Measurements from ENCODE around the gene TTC7B. TPM values are rescaled to one million over a fixed set of nuclear protein-coding genes. Genes with fewer than 3 reads are reported as not detected.
"Not testable (repeated sequence)": the region's sequence is repeated elsewhere in the genome, so short reads cannot be mapped to it uniquely, and the experiment has no call there.

Gene TTC7B
- 24.2 and 38.3 TPM in 2 replicates for total RNA-seq (2014; rRNA removed; shearing (Covaris generic))

- no peaks in the 10 kb centered on the region for H3K9me3 ChIP-seq (replicated peaks)
- peak within 1 kb of the TSS; percentile 53 for H3K4me3 ChIP-seq
- no peaks in the 10 kb centered on the region for H3K27me3 ChIP-seq (replicated peaks)
- DNase-seq (ENCODE audit: low read depth in 1 of 2, low spot score in 2 of 2) = no peak
- no peaks in the 10 kb centered on the region for H3K36me3 ChIP-seq
- H3K4me1 ChIP-seq (replicated peaks) = peaks cover 6% of the 10 kb centered on the region
- H3K27ac ChIP-seq = no peak within 1 kb of the TSS
These were observed at the start of gene TTC7B for GRCh38 chr14:90815822-90816662. Gene TTC7B (minus strand): TSS chr14:90816430. CDS start chr14:90816295, 135 bp downstream.

GRCh38 chr14:90864741-90865140, 48.5 kb upstream of the TTC7B start:
- Histone ChIP-seq H3K27ac (no peak overlapping the region), H3K4me3 (no peak overlapping the region)

GRCh38 chr14:90858511-90858910, 42.3 kb upstream of the TTC7B start:
- no peaks in the 10 kb centered on the region for H3K4me1 ChIP-seq (replicated peaks)
- H3K4me3 ChIP-seq = no peak overlapping the region
- H3K27ac ChIP-seq = no peak overlapping the region
- no peaks in the 10 kb centered on the region for H3K9me3 ChIP-seq (replicated peaks)
- no peaks in the 10 kb centered on the region for H3K27me3 ChIP-seq (replicated peaks)
- H3K36me3 ChIP-seq = no peaks in the 10 kb centered on the region
- no peak for DNase-seq (ENCODE audit: low read depth in 1 of 2, low spot score in 2 of 2)

More at GRCh38 chr14:90864741-90865140, 48.5 kb upstream of the TTC7B start:
- no peak for DNase-seq (ENCODE audit: low read depth in 1 of 2, low spot score in 2 of 2)
- no peaks in the 10 kb centered on the region for H3K36me3 ChIP-seq
- no peaks in the 10 kb centered on the region for H3K4me1 ChIP-seq (replicated peaks)
- no peaks in the 10 kb centered on the region for H3K9me3 ChIP-seq (replicated peaks)
- H3K27me3 ChIP-seq (replicated peaks) = no peaks in the 10 kb centered on the region

- Histone ChIP-seq H3K27ac (no peak overlapping the region), H3K27me3 (replicated peaks) (no peaks in the 10 kb centered on the region), H3K4me3 (no peak overlapping the region), H3K36me3 (no peaks in the 10 kb centered on the region), H3K9me3 (replicated peaks) (no peaks in the 10 kb centered on the region), H3K4me1 (replicated peaks) (no peaks in the 10 kb centered on the region)
- no peak for DNase-seq (ENCODE audit: low read depth in 1 of 2, low spot score in 2 of 2)
These were observed 41.6 kb upstream of the TTC7B start for GRCh38 chr14:90857866-90858265.

GRCh38 chr14:90856115-90856514, 39.9 kb upstream of the TTC7B start:
- H3K27me3 ChIP-seq (replicated peaks); H3K4me3 ChIP-seq; H3K36me3 ChIP-seq; H3K27ac ChIP-seq; H3K9me3 ChIP-seq (replicated peaks); H3K4me1 ChIP-seq (replicated peaks); DNase-seq (ENCODE audit: low read depth in 1 of 2, low spot score in 2 of 2): not testable (repeated sequence)

- H3K9me3 ChIP-seq (replicated peaks) = no peaks in the 10 kb centered on the region
- H3K27ac ChIP-seq = no peak overlapping the region
- peaks cover 4% of the 10 kb centered on the region for H3K4me1 ChIP-seq (replicated peaks)
- H3K4me3 ChIP-seq = no peak overlapping the region
- no peak for DNase-seq (ENCODE audit: low read depth in 1 of 2, low spot score in 2 of 2)
- no peaks in the 10 kb centered on the region for H3K27me3 ChIP-seq (replicated peaks)
- no peaks in the 10 kb centered on the region for H3K36me3 ChIP-seq
These were observed 36.9 kb upstream of the TTC7B start for GRCh38 chr14:90853116-90853515.

- Histone ChIP-seq H3K4me1 (replicated peaks) (peaks cover 4% of the 10 kb centered on the region), H3K36me3 (no peaks in the 10 kb centered on the region), H3K9me3 (replicated peaks) (no peaks in the 10 kb centered on the region), H3K27me3 (replicated peaks) (no peaks in the 10 kb centered on the region), H3K27ac (no peak overlapping the region), H3K4me3 (no peak overlapping the region)
- DNase-seq (ENCODE audit: low read depth in 1 of 2, low spot score in 2 of 2) = no peak
These were observed 35.3 kb upstream of the TTC7B start for GRCh38 chr14:90851327-90852036.

- H3K36me3 ChIP-seq = no peaks in the 10 kb centered on the region
- peak in 1 of 2 experiments; percentile 12 for DNase-seq (ENCODE audit: low read depth in 1 of 2, low spot score in 2 of 2)
- no peaks in the 10 kb centered on the region for H3K9me3 ChIP-seq (replicated peaks)
- no peaks in the 10 kb centered on the region for H3K27me3 ChIP-seq (replicated peaks)
- H3K4me3 ChIP-seq = no peak overlapping the region
- peaks cover 4% of the 10 kb centered on the region for H3K4me1 ChIP-seq (replicated peaks)
- H3K27ac ChIP-seq = 0 out of 2 replicates have a peak overlapping the region, but pooled peaks have one; percentile 43
These were observed 34.3 kb upstream of the TTC7B start for GRCh38 chr14:90850487-90850886.

- H3K36me3 ChIP-seq = no peaks in the 10 kb centered on the region
These were observed 33.7 kb upstream of the TTC7B start for GRCh38 chr14:90849787-90850444.

GRCh38 chr14:90848944-90849731, 32.9 kb upstream of the TTC7B start:
- H3K36me3 ChIP-seq = no peaks in the 10 kb centered on the region
- H3K4me1 ChIP-seq (replicated peaks) = peaks cover 4% of the 10 kb centered on the region
- H3K9me3 ChIP-seq (replicated peaks) = no peaks in the 10 kb centered on the region
- no peak for DNase-seq (ENCODE audit: low read depth in 1 of 2, low spot score in 2 of 2)
- no peak overlapping the region for H3K4me3 ChIP-seq
- no peaks in the 10 kb centered on the region for H3K27me3 ChIP-seq (replicated peaks)
- no peak overlapping the region for H3K27ac ChIP-seq

More at GRCh38 chr14:90849787-90850444, 33.7 kb upstream of the TTC7B start:
- H3K4me3 ChIP-seq = no peak overlapping the region
- H3K4me1 ChIP-seq (replicated peaks) = peaks cover 4% of the 10 kb centered on the region
- no peak overlapping the region for H3K27ac ChIP-seq
- no peak for DNase-seq (ENCODE audit: low read depth in 1 of 2, low spot score in 2 of 2)
- H3K9me3 ChIP-seq (replicated peaks) = no peaks in the 10 kb centered on the region
- no peaks in the 10 kb centered on the region for H3K27me3 ChIP-seq (replicated peaks)

GRCh38 chr14:90846511-90846910, 30.3 kb upstream of the TTC7B start:
- Histone ChIP-seq H3K27ac (no peak overlapping the region), H3K9me3 (replicated peaks) (no peaks in the 10 kb centered on the region), H3K27me3 (replicated peaks) (no peaks in the 10 kb centered on the region), H3K4me1 (replicated peaks) (peaks cover 4% of the 10 kb centered on the region), H3K36me3 (no peaks in the 10 kb centered on the region), H3K4me3 (no peak overlapping the region)
- no peak for DNase-seq (ENCODE audit: low read depth in 1 of 2, low spot score in 2 of 2)

- no peak overlapping the region for H3K4me3 ChIP-seq
- H3K36me3 ChIP-seq = no peaks in the 10 kb centered on the region
- no peaks in the 10 kb centered on the region for H3K9me3 ChIP-seq (replicated peaks)
- H3K27ac ChIP-seq = no peak overlapping the region
- no peaks in the 10 kb centered on the region for H3K4me1 ChIP-seq (replicated peaks)
- no peak for DNase-seq (ENCODE audit: low read depth in 1 of 2, low spot score in 2 of 2)
- H3K27me3 ChIP-seq (replicated peaks) = no peaks in the 10 kb centered on the region
These were observed 28.1 kb upstream of the TTC7B start for GRCh38 chr14:90844321-90844720.

- Histone ChIP-seq H3K9me3 (replicated peaks) (no peaks in the 10 kb centered on the region), H3K27ac (no peak overlapping the region), H3K27me3 (replicated peaks) (no peaks in the 10 kb centered on the region), H3K4me3 (no peak overlapping the region), H3K36me3 (no peaks in the 10 kb centered on the region), H3K4me1 (replicated peaks) (no peaks in the 10 kb centered on the region)
- peak in 1 of 2 experiments; percentile 3 for DNase-seq (ENCODE audit: low read depth in 1 of 2, low spot score in 2 of 2)
These were observed 26.5 kb upstream of the TTC7B start for GRCh38 chr14:90842726-90843125.
